CD4-positive, CD25-positive, alpha-beta regulatory T cell (primary cell): ENCODE results near the gene VWA5A. TPM values are rescaled to one million over a fixed set of nuclear protein-coding genes. Genes with fewer than 3 reads are reported as not detected.

Experiments
- ATAC-seq, 2 donors: fragments of 150-1000 bp; cut with Tn5 transposase; one replicate each; pipeline ENCODE4 v1.10.0; 2021; ENCODE audit warnings: low read depth in 2 of 2, moderate number of reproducible peaks in 2 of 2, moderate library complexity in 1 of 2
- DNase-seq, 3 donors: peaks; one replicate each; pipeline versions ENCODE4 v3.0.0 to v3.0.0-alpha.2; 2012 to 2022; ENCODE audit warnings: mixed read lengths in 1 of 3
- H3K27ac ChIP-seq: one replicate; pipeline ENCODE4 v1.7.0; 2013; ENCODE audit warnings: mild to moderate bottlenecking, low read length; ENCODE audit not compliant: insufficient read depth, poor library complexity, severe bottlenecking
- H3K27me3 ChIP-seq: one replicate; pipeline ENCODE4 v1.7.0; 2013; ENCODE audit warnings: low read length; ENCODE audit not compliant: control insufficient read depth, insufficient read depth
- H3K36me3 ChIP-seq: one replicate; pipeline ENCODE4 v1.7.0; 2013; ENCODE audit warnings: mild to moderate bottlenecking, low read length, moderate library complexity; ENCODE audit not compliant: control insufficient read depth, insufficient read depth
- H3K4me1 ChIP-seq: 2 replicates; pipeline ENCODE4 v1.7.0; 2013; ENCODE audit warnings: mild to moderate bottlenecking, low read length; ENCODE audit not compliant: insufficient read depth, control insufficient read depth, poor library complexity, severe bottlenecking
- H3K4me3 ChIP-seq: one replicate; pipeline ENCODE4 v1.7.0; 2013; ENCODE audit warnings: low read depth, mild to moderate bottlenecking, low read length, moderate library complexity
- H3K9me3 ChIP-seq, 2 experiments: 1 replicate in 1 of 2; 2 replicates in 1 of 2; pipeline ENCODE4 v1.7.0; 2013; ENCODE audit warnings: low read length in 2 of 2, mild to moderate bottlenecking in 1 of 2, moderate library complexity in 1 of 2; ENCODE audit not compliant: control insufficient read depth in 2 of 2
- H3K27ac Mint-ChIP-seq, 3 donors: one replicate each; pipeline ENCODE4 v1.8.0; 2020 to 2022; ENCODE audit warnings: mild to moderate bottlenecking in 3 of 3, mixed read lengths in 3 of 3, moderate library complexity in 2 of 3
- H3K27me3 Mint-ChIP-seq: one replicate; pipeline ENCODE4 v1.8.0; 2022; ENCODE audit warnings: mild to moderate bottlenecking, mixed read lengths
- H3K36me3 Mint-ChIP-seq: one replicate; pipeline ENCODE4 v1.8.0; 2020; ENCODE audit warnings: mixed read lengths
- H3K4me1 Mint-ChIP-seq, 4 donors: one replicate each; pipeline ENCODE4 v1.8.0; 2020 to 2022; ENCODE audit warnings: mixed read lengths in 4 of 4, mild to moderate bottlenecking in 1 of 4
- H3K4me3 Mint-ChIP-seq, 4 donors: one replicate each; pipeline ENCODE4 v1.8.0; 2020 to 2022; ENCODE audit warnings: mild to moderate bottlenecking in 4 of 4, mixed read lengths in 4 of 4, moderate library complexity in 3 of 4
- H3K9me3 Mint-ChIP-seq, 7 donors: one replicate each; pipeline ENCODE4 v1.8.0; 2020 to 2022; ENCODE audit warnings: mixed read lengths in 7 of 7, mild to moderate bottlenecking in 3 of 7, moderate library complexity in 2 of 7
- polyA plus RNA-seq, 4 donors: library from polyadenylated mRNA; unstranded; fragments of 300-500 nt; fragmentation: Illumina TruSeq; gene quantifications; one replicate each; pipeline ENCODE4 v1.2.3, GENCODE V29; 2021
- total RNA-seq: library from RNA; stranded (reverse); gene quantifications from one replicate; pipeline ENCODE4 v1.2.3, GENCODE V29; 2022

Gene VWA5A
- total and polyA plus RNA-seq, 5 donors from 2014 or later, result 6.9 to 24.5 (median 18.4) TPM

- ATAC-seq (no peak), DNase-seq (no peak)
- H3K27me3 ChIP-seq, result peaks cover 4% of the 10 kb centered on the region
- Mint-ChIP-seq H3K4me1 (no peaks in the 10 kb centered on the region), H3K27ac (no peak overlapping the region), H3K36me3 (no peaks in the 10 kb centered on the region), H3K4me3 (no peak overlapping the region), H3K9me3 (no peaks in the 10 kb centered on the region), H3K27me3 (peaks cover 24% of the 10 kb centered on the region)
- no peaks in the 10 kb centered on the region for H3K4me1 ChIP-seq
- H3K27ac ChIP-seq, result no peak overlapping the region
- H3K4me3 ChIP-seq, result no peak overlapping the region
- no peaks in the 10 kb centered on the region for H3K9me3 ChIP-seq
- no peaks in the 10 kb centered on the region for H3K36me3 ChIP-seq
Observed at GRCh38 chr11:124082371-124082770, 32.9 kb upstream of the VWA5A start.

- no peak overlapping the region for H3K4me3 Mint-ChIP-seq
- Histone ChIP-seq H3K27ac (no peak overlapping the region), H3K9me3 (no peaks in the 10 kb centered on the region), H3K36me3 (no peaks in the 10 kb centered on the region), H3K4me1 (no peaks in the 10 kb centered on the region), H3K4me3 (no peak overlapping the region), H3K27me3 (peaks cover 6% of the 10 kb centered on the region)
- H3K4me1 Mint-ChIP-seq, result no peaks in the 10 kb centered on the region
- DNase-seq (no peak), ATAC-seq (no peak)
- peaks cover 22% of the 10 kb centered on the region for H3K27me3 Mint-ChIP-seq
- no peaks in the 10 kb centered on the region for H3K9me3 Mint-ChIP-seq
- H3K36me3 Mint-ChIP-seq, result no peaks in the 10 kb centered on the region
- no peak overlapping the region for H3K27ac Mint-ChIP-seq
Observed at GRCh38 chr11:124085583-124085982, 29.7 kb upstream of the VWA5A start.

DNA sequence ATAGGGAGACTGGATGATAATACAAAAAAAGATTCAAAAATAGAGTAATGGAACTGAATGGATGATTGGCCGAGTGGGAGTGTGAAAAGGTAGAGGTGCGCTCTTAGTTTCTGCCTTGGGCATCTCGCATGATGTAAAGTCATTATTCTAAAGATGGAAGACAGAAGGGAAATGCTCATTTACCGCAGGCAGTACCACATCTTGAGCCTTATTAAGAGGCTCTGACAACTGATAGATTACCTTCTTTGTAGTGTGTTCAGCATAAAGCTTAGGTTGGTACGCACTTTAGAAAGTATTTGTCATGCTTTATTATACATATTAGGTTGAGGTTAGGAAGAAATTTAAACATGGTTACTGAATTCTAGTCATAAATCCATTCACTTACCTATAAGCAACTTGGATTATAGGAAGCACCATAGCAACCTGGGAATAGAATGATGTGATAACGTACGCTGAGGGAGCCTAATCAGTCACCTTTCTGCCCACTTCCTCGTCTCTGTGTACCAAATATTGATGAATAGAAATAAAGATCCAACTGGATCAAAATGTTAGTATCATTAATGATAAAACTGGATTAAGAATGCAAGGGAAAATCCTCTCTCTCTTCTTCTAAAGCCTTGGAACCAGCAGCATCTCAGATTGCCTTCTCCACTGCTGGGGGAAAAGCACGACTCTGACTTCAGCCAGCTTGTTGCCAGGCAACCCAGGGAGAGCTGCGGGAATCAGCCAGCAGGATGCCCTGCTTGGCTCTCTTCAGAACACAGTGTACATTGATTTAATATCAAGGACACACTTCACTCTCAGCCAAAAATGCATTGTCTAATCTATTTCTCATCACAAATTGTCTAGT, 29.0 kb upstream of the VWA5A start:
- no peaks in the 10 kb centered on the region for H3K36me3 Mint-ChIP-seq
- no peak overlapping the region for H3K27ac Mint-ChIP-seq
- no peaks in the 10 kb centered on the region for H3K4me1 Mint-ChIP-seq
- Histone ChIP-seq H3K27me3 (peaks cover 6% of the 10 kb centered on the region), H3K36me3 (no peaks in the 10 kb centered on the region), H3K4me1 (no peaks in the 10 kb centered on the region), H3K27ac (no peak overlapping the region), H3K4me3 (no peak overlapping the region), H3K9me3 (no peaks in the 10 kb centered on the region)
- ATAC-seq, result no peak
- H3K4me3 Mint-ChIP-seq, result no peak overlapping the region
- no peaks in the 10 kb centered on the region for H3K9me3 Mint-ChIP-seq
- DNase-seq, result no peak
- peaks cover 27% of the 10 kb centered on the region for H3K27me3 Mint-ChIP-seq

DNA sequence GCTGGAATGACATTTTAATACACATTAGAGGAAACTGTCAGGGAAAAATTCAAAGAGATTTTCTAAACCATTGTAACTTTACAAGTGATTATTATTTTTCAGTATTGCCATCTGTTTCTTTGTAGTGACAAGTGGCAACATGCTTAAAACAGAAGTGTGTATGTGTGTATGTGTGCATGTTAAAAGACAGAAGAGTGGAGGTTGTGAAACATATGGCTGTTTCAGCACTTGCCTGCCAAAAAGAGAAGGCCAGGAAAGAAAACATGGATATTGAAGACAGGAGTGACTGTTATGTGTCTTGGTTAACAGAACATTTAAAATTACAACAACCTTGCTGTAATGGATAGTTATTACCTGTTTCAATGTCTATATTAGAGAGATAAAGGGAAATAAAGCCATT, 24.3 kb upstream of the VWA5A start:
- Histone ChIP-seq H3K4me3 (no peak overlapping the region), H3K36me3 (no peaks in the 10 kb centered on the region), H3K27me3 (peaks cover 10% of the 10 kb centered on the region), H3K9me3 (no peaks in the 10 kb centered on the region), H3K4me1 (no peaks in the 10 kb centered on the region), H3K27ac (no peak overlapping the region)
- Mint-ChIP-seq H3K27ac (no peak overlapping the region), H3K36me3 (no peaks in the 10 kb centered on the region), H3K4me3 (no peak overlapping the region), H3K4me1 (no peaks in the 10 kb centered on the region), H3K27me3 (peaks cover 40% of the 10 kb centered on the region), H3K9me3 (peaks cover 0 to 1% (median 0%) of the 10 kb centered on the region in 7 donors)
- ATAC-seq (no peak), DNase-seq (no peak)

DNA sequence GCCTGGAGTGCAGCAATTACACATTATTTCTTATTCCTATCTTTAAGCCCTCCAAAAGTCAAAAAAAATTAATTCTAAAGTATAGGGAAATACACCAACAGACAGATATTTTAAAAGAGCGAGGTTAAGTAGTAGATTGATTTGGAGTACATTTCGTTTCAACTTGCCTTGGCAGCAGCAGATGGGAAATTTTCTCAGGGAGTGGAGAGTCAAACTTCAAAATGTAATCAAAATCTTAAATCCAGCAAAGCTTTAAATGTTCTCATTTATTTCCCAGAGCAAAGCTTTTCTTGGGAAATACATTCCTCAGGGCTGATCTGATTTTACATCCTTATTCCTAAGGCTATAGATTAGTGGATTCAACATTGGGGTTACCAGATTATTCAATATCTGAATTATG, 21.9 kb upstream of the VWA5A start:
- ATAC-seq (no peak), DNase-seq (no peak)
- H3K27me3 Mint-ChIP-seq, result peaks cover 45% of the 10 kb centered on the region
- peaks cover 0 to 1% (median 0%) of the 10 kb centered on the region in 7 donors for H3K9me3 Mint-ChIP-seq
- no peak overlapping the region for H3K27ac Mint-ChIP-seq
- H3K36me3 ChIP-seq, result no peaks in the 10 kb centered on the region
- peaks cover 8% of the 10 kb centered on the region for H3K27me3 ChIP-seq
- no peak overlapping the region for H3K4me3 Mint-ChIP-seq
- no peaks in the 10 kb centered on the region for H3K4me1 Mint-ChIP-seq
- H3K27ac ChIP-seq, result no peak overlapping the region
- no peaks in the 10 kb centered on the region for H3K9me3 ChIP-seq
- no peaks in the 10 kb centered on the region for H3K4me1 ChIP-seq
- no peak overlapping the region for H3K4me3 ChIP-seq
- H3K36me3 Mint-ChIP-seq, result no peaks in the 10 kb centered on the region

GRCh38 chr11:124094731-124095130, 20.5 kb upstream of the VWA5A start:
- H3K36me3 Mint-ChIP-seq, result no peaks in the 10 kb centered on the region
- Histone ChIP-seq H3K9me3 (no peaks in the 10 kb centered on the region), H3K4me3 (no peak overlapping the region), H3K27ac (no peak overlapping the region), H3K27me3 (peaks cover 6% of the 10 kb centered on the region), H3K36me3 (no peaks in the 10 kb centered on the region), H3K4me1 (no peaks in the 10 kb centered on the region)
- peaks cover 0 to 1% (median 0%) of the 10 kb centered on the region in 7 donors for H3K9me3 Mint-ChIP-seq
- no peak overlapping the region for H3K4me3 Mint-ChIP-seq
- ATAC-seq (no peak), DNase-seq (no peak)
- H3K27me3 Mint-ChIP-seq, result peaks cover 45% of the 10 kb centered on the region
- no peak overlapping the region for H3K27ac Mint-ChIP-seq
- H3K4me1 Mint-ChIP-seq, result no peaks in the 10 kb centered on the region

GRCh38 chr11:124096364-124096763, 18.9 kb upstream of the VWA5A start:
- H3K4me3 Mint-ChIP-seq, result no peak overlapping the region
- no peaks in the 10 kb centered on the region for H3K36me3 Mint-ChIP-seq
- no peak for ATAC-seq
- H3K36me3 ChIP-seq, result no peaks in the 10 kb centered on the region
- no peaks in the 10 kb centered on the region for H3K4me1 ChIP-seq
- no peak overlapping the region for H3K27ac Mint-ChIP-seq
- no peak overlapping the region for H3K27ac ChIP-seq
- H3K9me3 ChIP-seq, result no peaks in the 10 kb centered on the region
- H3K27me3 ChIP-seq, result peaks cover 6% of the 10 kb centered on the region
- H3K4me3 ChIP-seq, result no peak overlapping the region
- peaks cover 41% of the 10 kb centered on the region for H3K27me3 Mint-ChIP-seq
- no peaks in the 10 kb centered on the region for H3K4me1 Mint-ChIP-seq
- peaks cover 0 to 1% (median 0%) of the 10 kb centered on the region in 7 donors for H3K9me3 Mint-ChIP-seq
- DNase-seq, result no peak

DNA sequence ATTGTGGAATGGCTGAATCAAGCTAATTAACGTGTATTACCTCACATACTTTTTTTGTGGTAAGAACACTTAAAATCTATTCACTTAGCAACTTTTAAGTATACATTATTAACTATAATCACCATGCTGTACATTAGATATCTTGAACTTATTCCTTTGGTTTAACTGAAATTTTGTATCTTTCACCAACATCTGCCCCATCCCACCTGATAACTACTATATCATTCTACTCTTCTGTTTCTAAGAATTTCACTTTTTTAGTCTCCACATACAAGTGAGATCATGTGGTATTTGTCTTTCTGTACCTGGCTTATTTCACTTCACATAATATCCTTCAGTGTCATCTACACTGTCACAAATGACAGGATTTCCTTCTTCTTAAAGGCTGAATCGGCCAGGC, 17.1 kb upstream of the VWA5A start:
- Histone ChIP-seq H3K27me3 (peaks cover 9% of the 10 kb centered on the region), H3K27ac (no peak overlapping the region), H3K4me1 (no peaks in the 10 kb centered on the region), H3K36me3 (no peaks in the 10 kb centered on the region), H3K9me3 (no peaks in the 10 kb centered on the region), H3K4me3 (no peak overlapping the region)
- peaks cover 34% of the 10 kb centered on the region for H3K27me3 Mint-ChIP-seq
- DNase-seq (no peak), ATAC-seq (no peak)
- no peak overlapping the region for H3K4me3 Mint-ChIP-seq
- no peak overlapping the region for H3K27ac Mint-ChIP-seq
- H3K4me1 Mint-ChIP-seq, result no peaks in the 10 kb centered on the region
- H3K36me3 Mint-ChIP-seq, result no peaks in the 10 kb centered on the region
- H3K9me3 Mint-ChIP-seq, result peaks cover 0 to 1% (median 0%) of the 10 kb centered on the region in 7 donors
